KG1 (cell line): ENCODE data around the gene LRRC4C.
"Not testable (repeated sequence)": the region's sequence is repeated elsewhere in the genome, so short reads cannot be mapped to it uniquely, and the experiment has no call there.

Experiments
- DNase-seq: peaks from one replicate; lab custom pipeline; 2025; lab: John Stamatoyannopoulos, UW

The LRRC4C gene

DNA sequence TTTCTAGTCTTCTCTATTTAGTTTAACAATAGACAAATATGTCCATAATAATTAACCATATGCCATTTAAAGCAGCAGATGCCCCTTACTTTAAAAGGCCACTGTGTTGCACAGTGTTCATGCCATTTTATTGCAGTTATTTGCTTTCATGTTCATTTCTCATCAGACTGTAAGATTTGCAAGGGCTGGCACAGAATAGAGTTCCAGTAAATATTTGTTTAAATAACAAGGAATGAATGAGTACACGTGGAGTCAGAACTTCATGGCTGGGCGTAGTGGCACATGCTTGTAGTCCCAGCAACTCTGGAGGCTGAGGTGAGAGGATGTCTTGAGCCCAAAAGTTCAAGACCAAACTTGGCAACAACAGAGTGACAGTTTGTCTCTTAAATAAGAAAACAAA, 1228.6 kb downstream of the LRRC4C start:
- no peak for DNase-seq

DNA sequence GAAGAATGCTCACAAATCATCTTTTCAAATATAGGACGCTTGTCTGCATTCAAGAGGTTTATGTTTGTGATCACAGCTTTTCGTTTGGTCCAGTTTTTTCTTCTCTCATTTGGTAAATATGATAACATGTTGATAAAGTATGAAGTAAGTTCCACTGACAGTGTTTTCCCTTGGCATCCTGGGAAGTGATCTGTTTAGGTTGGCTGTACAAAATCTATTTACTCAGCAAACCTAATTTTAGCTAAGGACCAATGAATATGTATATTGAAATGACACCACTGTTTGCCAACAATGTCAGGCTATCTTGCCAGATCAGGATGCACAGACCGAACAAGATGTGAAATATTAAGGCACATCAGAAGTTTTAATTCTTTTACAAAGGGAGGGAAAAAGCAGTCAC, 1230.8 kb downstream of the LRRC4C start:
- no peak for DNase-seq

DNA sequence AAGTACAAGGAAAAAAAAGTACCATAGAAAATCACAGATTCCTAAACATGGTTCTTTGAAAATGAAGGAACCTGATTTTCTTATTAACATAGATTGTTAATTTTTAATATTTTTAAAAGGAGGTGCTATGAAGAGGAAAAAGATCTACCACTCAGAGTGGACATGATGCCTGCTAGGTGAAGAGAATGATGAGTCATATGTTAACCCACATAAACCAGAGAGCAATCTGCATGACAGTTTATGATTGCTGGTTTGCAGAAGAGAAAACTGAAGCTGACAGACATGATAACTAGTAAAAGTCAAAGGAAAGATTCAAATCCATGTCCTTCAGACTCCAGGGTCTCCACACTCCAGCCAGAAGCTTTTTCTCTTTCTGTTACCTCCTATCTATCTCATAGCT, 1231.7 kb downstream of the LRRC4C start:
- DNase-seq = no peak

DNA sequence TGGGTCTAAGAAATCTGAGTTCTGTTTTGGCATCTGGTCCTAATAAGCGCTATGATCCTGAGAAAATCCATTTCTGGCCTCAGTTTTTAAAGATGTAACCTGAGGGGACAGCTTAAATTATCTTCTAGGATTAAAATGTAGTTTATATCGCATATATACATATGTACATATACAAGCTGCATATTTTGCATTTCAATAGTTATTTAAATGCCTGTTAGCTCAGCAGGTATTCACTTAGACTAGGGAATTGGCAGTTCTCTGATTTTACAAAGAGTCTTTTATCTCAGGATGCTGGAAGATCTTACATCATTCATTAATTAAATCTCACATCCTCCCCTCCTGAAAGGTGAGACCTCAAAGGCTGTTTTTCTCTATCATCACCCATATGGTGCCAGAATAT, 1232.8 kb downstream of the LRRC4C start:
- DNase-seq = no peak

DNA sequence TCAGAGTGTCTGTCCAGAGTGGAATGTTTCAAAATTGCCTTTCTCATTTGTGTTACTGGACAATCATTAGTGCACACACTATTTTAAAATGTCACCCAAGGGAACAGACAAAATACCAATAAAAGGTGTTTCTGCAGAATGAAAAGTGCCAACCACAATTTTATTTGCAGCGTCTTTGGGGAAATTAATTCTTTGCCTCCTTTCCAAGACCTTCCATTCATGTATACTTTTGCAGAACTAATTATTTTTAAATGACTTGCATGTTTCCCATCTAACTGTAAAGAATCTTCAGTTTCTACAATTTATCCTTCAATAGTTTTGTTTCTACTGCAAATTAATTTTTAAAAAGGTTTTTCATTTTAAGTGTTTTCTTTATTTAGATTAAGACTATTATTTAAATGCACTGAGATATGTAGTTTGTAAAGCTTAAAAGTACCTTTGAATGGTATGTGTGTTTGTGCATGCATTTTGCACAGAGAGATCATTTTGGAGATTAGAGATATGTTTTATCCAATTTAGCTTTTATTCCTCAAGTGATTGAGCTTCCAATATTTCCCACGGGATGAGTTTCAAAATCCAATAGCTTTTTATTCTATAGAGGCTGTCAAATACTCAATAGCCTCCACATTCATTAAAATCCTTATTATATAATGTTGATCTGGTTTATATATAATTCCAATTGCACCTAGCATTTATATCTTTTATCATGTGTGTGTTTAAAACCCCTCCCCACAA, 1235.7 kb downstream of the LRRC4C start:
- no peak for DNase-seq

DNA sequence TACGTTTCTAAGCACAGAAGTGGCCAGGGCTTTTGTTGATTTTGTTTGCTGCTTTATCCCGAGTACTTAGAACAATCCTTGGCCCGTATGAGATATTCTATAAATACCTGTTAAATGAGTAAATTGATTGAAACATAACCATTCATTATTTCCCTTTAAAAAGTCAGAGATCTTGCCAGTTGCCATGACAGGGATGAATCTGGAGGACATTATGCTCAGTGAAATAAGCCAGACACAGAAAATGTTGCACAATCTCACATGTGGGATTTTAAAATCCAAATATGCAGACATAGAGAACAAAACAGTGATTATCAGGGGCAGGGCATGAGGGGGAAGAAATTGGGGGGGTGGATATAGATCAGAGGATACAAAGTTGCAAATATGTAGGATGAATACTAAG, 1240.1 kb downstream of the LRRC4C start:
- no peak for DNase-seq

DNA sequence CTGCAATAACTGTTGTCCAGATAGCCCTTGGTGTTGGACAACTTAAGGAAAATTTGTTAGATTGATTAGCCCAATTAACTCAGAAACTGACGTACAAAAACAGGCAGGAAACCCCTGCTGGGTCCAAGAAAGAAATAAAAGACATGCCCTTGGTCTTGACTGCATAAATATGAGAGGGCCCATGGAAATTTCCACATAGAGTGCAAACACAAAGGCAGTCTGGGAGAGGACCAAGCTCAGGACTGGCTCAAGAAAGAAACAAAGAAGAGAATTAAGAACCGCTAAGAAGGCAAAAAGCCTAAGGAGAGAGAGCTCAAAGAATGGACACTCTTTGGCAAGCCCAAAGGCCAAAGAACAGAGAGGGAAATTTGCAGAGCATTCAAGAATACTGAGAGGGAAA, 1243.9 kb downstream of the LRRC4C start:
- no peak for DNase-seq

DNA sequence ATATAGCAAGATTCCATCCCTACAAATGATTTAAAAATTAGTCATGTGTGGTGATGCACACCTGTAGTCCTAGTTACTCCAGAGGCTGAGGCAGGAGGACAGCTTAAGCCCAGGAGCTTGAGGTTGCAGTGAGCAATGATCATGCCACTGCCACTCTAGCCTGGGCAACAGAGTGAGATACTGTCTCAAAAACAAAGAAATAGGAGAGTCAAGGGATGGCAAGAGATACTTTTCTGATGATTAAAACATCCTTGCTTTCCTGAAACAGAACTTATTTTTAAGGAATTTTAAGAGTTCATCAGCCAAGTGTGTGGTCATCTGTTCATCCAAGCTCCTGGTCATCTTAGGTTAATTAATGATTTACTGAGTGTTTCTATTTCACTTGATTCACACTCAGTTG, 1252.0 kb downstream of the LRRC4C start:
- DNase-seq = no peak

DNA sequence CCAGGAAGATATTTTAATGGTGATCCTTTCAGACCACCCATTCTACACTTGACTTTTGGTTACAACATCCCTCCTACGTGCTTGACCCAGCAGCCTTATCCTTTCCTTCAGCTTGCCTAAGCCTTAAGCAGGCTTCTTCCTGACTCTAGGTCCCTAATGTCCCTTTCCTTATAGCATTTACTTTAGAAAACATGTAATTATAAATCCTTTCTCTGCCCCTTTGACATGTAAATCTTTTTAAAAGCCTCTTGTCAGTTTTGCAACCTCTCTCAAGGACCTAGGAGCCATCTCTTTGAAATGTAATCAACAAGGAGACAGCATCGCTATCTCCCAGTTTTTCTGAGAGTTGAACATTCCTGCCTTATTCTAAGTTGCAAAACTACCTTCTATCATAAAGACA, 1255.2 kb downstream of the LRRC4C start:
- DNase-seq = no peak

DNA sequence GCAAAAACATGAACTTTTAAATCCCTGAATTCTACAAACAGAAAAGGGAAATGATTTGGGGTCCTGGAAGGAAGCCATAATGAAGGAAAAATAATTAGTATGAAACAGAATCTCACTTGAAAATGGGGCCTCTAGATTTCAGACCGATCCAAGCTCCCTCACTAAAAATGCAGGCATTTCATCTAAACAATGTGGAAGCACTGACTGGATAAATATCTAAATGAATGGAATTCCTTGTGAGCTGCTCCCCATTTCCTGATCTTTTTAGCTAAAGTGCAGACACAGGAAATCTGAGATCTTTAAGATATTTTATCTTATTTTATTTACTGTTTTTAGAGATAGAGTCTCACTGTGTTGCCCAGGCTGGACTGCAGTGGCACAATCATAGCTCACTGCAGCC, 1255.8 kb downstream of the LRRC4C start:
- DNase-seq = no peak

DNA sequence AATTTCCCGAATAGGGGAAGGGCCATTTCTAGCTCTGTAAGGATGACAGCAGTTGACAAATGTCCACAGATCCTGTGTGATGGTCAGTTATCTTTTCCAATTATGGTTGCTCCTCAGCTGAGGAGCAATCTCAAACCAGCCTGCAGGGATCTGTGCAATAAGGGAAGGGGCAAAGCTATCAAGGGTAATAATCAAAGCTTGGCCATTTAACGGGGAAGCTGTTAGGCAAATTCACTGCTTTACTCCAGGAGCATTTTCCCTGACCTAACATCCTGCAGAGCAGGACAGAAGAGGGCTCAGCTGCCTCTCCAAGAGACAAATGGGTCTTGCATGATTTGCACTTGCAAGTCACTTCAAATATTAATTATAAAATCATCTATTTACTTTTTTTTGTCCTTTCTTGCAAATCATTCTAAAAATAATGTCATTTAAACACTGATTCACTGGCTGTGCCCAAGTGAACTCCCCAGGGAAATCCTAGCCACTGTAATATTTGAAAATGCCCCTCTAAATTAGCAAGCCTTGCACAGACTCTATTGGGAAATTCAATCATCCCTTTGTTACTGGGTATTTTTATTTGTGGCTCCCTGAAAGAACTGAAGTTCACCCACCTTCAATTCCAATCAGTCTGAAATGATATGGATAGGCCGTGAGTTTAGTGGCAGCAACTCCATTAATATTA, 1256.7 kb downstream of the LRRC4C start:
- no peak for DNase-seq

DNA sequence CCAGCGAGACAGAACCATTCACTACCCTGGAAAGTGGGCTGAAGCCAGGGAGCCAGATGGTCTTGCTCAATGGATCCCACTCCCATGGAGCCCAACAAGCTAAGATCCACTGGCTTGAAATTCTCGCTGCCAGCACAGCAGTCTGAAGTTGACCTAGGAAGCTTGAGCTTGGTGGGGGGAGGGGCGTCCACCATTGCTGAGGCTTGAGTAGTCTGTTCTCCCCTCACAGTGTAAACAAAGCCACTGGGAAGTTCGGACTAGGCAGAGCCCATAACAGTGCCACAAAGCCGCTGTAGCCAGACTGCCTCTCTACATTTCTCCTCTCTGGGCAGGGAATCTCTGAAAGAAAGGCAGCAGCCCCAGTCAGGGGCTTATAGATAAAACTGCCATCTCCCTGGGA, 1266.9 kb downstream of the LRRC4C start:
- not testable (repeated sequence) for DNase-seq

DNA sequence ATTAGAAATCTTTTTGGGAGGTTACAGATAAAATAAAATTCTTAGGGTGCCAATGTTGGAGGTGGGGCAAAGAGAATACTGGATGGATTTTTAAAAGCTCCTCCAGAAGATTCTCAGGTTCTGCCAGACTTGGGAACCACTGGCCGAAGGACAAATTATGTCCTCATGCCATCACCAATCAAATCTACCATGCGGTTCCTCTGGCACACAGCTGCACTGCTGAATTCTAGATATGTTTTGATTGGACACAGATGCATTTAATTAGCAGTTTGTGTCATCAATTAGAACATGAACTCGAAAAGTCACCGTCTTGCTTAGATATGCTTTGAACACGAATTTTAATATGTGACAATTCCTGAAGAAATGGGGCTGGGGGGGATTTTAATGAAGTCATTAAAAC, 1269.2 kb downstream of the LRRC4C start:
- no peak for DNase-seq

DNA sequence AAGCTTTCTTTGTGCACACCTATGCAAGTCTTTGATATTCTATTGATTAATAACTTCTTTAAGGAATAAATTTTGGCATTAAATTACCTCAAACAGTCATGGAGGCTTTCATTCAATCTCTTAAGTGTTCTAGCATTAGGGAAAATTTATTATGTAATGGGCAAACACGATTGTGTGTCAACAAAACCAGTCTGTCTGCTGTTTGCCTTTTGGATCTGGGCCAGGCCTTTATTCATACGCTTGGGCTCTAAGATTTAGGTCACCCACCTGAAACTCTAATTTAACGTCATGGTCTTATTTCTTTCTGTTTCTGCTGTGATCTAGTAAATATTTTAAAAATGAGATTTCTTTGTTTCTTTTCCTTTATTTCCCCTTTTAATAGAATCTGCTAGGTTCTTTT, 1270.6 kb downstream of the LRRC4C start:
- DNase-seq = no peak

DNA sequence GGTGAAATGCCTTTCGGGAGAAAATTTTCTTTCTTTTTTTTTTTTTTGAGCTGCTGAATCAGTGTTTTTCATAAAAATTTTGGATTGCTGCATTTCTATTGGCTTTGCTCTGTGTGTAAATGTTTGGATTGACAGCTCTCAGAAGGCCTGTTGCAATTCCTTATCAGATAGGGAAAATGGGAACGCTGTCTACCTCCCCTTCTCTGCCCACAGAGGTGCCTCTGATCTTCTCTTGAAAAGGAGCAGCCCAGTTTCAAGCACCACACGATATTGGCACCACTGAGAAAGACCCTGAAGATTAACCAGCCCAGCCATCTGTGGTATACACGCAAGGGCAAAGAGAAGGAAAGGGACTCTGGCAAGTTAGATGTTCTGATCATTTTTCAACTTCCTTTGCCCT, 1272.2 kb downstream of the LRRC4C start:
- DNase-seq = no peak

DNA sequence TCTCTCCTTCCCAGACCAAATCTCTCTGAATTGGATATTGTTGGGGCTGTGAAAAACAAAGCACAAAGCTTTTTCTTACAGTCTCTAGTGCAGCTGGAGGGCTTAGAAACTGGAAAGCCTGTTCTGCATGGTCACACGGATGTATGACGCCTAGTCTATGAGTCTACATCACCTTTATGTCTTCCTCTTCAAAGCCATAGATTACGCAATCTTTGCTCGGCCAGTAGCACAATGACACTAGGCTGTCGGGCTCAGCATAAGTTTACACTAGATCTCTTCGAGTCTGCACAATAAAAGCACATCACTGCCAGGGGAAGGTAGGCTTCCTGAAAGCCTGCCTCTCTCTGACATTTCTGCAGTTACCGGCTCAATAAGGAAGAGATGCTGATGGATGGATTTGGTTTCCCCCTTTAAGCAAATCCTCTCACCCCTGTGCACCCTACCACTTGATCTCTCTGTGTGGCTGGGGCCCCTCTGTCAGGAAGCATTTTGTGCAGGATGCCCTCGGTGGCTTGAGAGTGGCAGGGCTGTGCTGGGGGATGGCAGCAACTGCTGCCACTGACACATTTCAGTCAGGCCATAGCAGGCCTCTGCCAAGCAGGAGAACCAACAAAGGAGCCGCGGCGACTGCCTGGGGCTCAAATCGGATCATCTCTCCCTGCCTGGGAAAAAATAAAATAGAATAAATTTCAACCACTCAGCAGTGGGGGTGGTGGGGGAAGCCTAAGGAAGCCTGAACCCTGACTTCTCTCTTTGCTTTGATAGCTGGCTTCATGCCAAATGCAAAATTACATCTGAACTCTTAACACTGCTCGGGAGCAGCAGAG, 1272.8 kb downstream of the LRRC4C start:
- DNase-seq = no peak

DNA sequence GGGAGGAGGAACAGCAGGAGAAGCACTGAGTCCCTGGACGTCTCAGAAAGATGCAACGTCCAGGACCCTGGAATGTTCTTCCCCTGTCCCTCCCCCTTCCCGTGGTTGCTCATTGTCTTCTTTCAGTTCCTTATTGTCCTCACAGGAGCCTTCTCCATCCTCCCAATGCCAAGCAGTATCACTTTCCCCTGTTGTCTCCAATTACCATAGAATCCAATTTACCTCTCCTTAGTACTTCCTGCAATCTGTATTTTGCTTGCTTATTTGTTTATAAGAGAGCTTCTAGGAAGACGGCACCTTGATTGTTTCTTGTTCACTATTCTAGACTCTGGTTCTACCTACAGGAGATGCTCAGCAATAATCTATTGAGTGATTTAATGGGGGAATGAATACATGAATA, 1273.7 kb downstream of the LRRC4C start:
- DNase-seq = no peak

DNA sequence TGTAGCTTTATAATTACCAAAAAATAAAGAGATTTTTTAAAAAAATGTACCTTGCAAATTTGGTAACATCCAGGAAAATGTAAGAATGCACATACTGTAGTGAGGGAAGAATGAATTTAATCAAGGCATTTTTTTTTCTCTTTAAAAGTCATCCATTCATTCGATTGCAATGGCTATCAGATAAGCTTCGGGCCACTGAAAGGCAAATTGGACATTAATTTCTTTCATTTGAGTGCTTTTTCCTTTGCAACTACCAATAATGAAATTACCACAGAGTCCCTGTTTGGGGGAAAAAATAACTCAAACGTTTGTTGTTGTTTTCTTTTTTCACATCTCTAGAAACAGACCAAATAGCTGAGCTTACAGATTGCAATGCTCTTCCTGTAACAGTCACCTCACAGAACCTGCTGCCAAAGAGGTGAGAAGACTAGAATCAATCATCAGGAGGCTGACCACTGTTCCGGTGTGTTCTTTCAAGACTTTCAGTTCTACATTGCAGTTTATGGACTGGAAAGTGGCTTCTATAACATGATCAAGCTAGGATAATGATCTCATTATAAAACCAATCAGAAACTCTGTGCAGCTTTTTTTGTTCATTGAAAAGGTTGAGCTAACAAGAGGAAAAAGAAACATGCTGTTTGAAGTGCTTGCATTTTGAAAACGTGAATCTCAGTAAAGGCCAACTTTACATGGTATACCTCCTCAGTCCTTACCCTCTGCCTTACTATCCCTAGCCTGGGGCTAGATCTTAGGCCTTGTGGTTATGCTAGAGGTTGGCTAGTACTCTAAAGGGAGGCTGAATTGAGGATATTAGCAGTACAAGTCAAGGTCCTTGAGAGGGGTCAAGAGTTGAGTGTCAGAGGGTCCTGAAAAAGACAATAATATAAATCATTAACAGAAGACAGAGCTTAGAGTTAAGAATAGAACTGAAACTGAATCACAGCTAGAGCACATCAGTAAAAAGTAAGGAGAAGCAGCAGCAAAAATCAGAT, 1276.1 kb downstream of the LRRC4C start:
- DNase-seq = no peak

DNA sequence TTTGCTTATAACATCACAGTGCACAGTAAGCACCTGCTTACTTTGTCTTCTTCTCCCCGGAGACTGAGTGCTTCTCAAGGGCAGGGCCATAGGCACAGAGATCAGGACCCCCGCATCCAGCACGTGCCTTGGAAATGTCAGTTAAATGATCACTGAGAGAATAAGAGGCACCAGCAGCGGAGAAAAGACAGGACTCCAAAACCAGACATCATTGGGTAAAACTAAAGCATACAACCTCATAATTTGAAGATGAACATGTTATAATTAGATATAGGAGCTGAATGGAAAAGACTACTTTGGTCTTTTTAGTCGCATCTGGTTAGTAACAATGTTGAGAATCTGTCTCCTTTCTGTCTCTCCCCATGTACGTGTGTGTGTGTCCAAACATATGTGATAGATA, 1279.9 kb downstream of the LRRC4C start:
- DNase-seq = no peak

DNA sequence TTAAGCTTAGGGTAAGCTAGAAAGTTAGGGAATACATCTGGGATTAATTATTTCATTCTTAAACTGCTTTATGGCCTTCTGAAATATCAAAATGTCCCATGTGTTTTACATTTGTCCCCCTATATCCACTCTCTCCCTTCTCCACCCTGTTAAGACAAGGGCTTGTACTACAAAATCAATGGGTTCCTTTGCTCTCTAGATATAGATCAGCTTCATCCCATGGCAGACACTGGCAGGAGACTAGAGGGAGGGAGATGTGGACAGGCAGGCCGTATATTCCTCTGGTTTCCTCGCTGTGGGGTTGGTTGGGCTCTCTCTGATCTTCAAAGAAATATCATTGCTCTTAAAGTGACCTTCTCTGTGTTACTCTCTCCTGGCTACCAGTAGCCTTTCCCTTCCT, 1281.0 kb downstream of the LRRC4C start:
- DNase-seq = no peak

DNA sequence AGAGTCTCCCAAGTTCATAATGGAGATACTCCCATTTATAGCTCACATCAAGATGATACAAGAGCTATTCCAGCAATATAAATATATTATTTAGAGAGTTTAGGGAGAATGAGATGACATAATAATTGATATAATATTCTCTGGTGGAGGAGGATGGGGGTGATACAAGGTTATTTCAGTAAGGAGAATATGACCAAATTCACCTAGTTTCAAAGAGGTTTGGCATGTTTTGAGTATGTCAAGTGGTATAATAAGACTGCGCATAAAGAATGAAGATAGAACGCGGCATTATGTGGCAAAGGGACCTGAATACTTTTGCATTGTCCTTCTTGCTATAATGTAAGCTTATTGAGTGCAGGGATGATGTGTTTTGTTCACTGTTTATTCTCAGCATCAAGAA, 1283.5 kb downstream of the LRRC4C start:
- DNase-seq = no peak

DNA sequence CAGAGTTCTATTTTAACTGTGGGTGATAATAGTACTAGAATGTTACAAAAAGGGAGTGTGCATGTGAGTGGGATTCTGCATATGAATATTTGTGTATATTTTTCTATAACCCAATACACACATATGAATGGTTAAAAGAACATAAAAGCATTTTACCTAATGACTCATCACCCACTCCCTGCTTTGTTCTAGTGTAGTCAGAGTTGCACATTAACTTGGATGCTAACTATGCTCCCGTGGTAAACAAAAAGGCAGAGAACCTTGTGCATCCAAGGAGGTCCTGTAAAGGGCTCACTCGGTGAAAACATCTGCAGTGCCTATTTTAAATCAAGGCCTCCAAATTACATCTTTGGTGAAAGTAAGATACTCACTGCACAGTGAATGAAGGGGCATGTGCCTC, 1289.4 kb downstream of the LRRC4C start:
- no peak for DNase-seq
